GM12864 (cell line): Measurements from ENCODE around the gene TCAF1.

Source experiments
- DNase-seq: peaks from one replicate; pipeline ENCODE4 v3.0.0-alpha.2; 2011; ENCODE audit warnings: low read depth
- H3K4me3 ChIP-seq: 2 replicates; pipeline ENCODE4 v1.5.1; 2011; ENCODE audit warnings: mild to moderate bottlenecking, low read depth, low read length, control low read depth
- CTCF ChIP-seq: IDR thresholded peaks from 2 replicates; pipeline ENCODE4 v1.5.1; 2011; ENCODE audit warnings: low read depth, mild to moderate bottlenecking, moderate library complexity, low read length, control low read depth, inconsistent platforms; ENCODE audit errors: missing control alignments

The TCAF1 gene

GRCh38 chr7:143934526-143935325 lies 32.8 kb upstream of the TCAF1 start, which contains the start of gene OR2F2:
Gene OR2F2, plus strand, starts transcription at chr7:143935233. Its CDS starts 0 bp downstream, at chr7:143935233.
- no peak for TF ChIP-seq CTCF
- H3K4me3 ChIP-seq, result no peak within 1 kb of the TSS
- no peak for DNase-seq

- TF ChIP-seq CTCF, result no peak
- H3K4me3 ChIP-seq, result no peak overlapping the region
- no peak for DNase-seq
These were observed 29.8 kb upstream of the TCAF1 start for GRCh38 chr7:143931739-143932138.

- no peak overlapping the region for H3K4me3 ChIP-seq
- no peak for TF ChIP-seq CTCF
- no peak for DNase-seq
These were observed 27.4 kb upstream of the TCAF1 start for GRCh38 chr7:143929224-143929920.

GRCh38 chr7:143924851-143925250 lies 22.9 kb upstream of the TCAF1 start:
- no peak for TF ChIP-seq CTCF
- DNase-seq, result no peak

GRCh38 chr7:143914938-143915652 lies 13.1 kb upstream of the TCAF1 start:
- no peak for DNase-seq
- no peak overlapping the region for H3K4me3 ChIP-seq
- TF ChIP-seq CTCF, result no peak

More at GRCh38 chr7:143924851-143925250, 22.9 kb upstream of the TCAF1 start:
- no peak overlapping the region for H3K4me3 ChIP-seq

- TF ChIP-seq CTCF, result no peak
- DNase-seq, result no peak
- H3K4me3 ChIP-seq, result no peak overlapping the region
These were observed 12.1 kb upstream of the TCAF1 start for GRCh38 chr7:143913945-143914615.
